Stimulated activated CD4-positive, alpha-beta T cell treated with anti-CD3 and anti-CD28 coated beads, Interleukin-15, amount 100 ng/mL, for 24 hours (primary cell): Measurements from ENCODE around the gene FNIP2.
"Not testable (repeated sequence)": the region's sequence is repeated elsewhere in the genome, so short reads cannot be mapped to it uniquely, and the experiment has no call there.

Experiments
- DNase-seq: peaks from one replicate; pipeline ENCODE4 v3.0.0-alpha.2; 2020

FNIP2 gene

GRCh38 chr4:158768555-158769174 lies at the start of gene FNIP2:
Gene FNIP2 (plus strand): TSS chr4:158769026. CDS start chr4:158769213, 187 bp downstream.
- peak; percentile 76 for DNase-seq

- DNase-seq: no peak
Measured at GRCh38 chr4:158721680-158722079, 47.1 kb upstream of the FNIP2 start.

GRCh38 chr4:158722291-158722916 lies 46.4 kb upstream of the FNIP2 start:
- peak; percentile 20 for DNase-seq

- DNase-seq: peak; percentile 91
Measured at GRCh38 chr4:158722917-158723793, 45.7 kb upstream of the FNIP2 start, which contains the start of gene PPID. Gene PPID (minus strand): TSS chr4:158723396. CDS start chr4:158723288, 108 bp downstream.

GRCh38 chr4:158724637-158725036 lies 44.2 kb upstream of the FNIP2 start:
- DNase-seq: no peak

- no peak for DNase-seq
Measured at GRCh38 chr4:158726633-158727032, 42.2 kb upstream of the FNIP2 start.

GRCh38 chr4:158728236-158728635 lies 40.6 kb upstream of the FNIP2 start:
- DNase-seq: no peak

- DNase-seq: peak; percentile 57
Measured at GRCh38 chr4:158729716-158730559, 38.9 kb upstream of the FNIP2 start.

GRCh38 chr4:158738866-158739265 lies 30.0 kb upstream of the FNIP2 start:
- no peak for DNase-seq

GRCh38 chr4:158739600-158739999 lies 29.2 kb upstream of the FNIP2 start:
- no peak for DNase-seq

GRCh38 chr4:158741326-158742021 lies 27.4 kb upstream of the FNIP2 start:
- DNase-seq: no peak

- DNase-seq: not testable (repeated sequence)
Measured at GRCh38 chr4:158746537-158746936, 22.3 kb upstream of the FNIP2 start.

GRCh38 chr4:158750379-158750778 lies 18.4 kb upstream of the FNIP2 start:
- no peak for DNase-seq

GRCh38 chr4:158754385-158755180 lies 14.2 kb upstream of the FNIP2 start:
- no peak for DNase-seq

GRCh38 chr4:158755819-158756218 lies 13.0 kb upstream of the FNIP2 start:
- not testable (repeated sequence) for DNase-seq

GRCh38 chr4:158756588-158756987 lies 12.2 kb upstream of the FNIP2 start:
- no peak for DNase-seq

GRCh38 chr4:158758142-158758541 lies 10.7 kb upstream of the FNIP2 start:
- no peak for DNase-seq

GRCh38 chr4:158758703-158759102 lies 10.1 kb upstream of the FNIP2 start:
- no peak for DNase-seq

- DNase-seq: not testable (repeated sequence)
Measured at GRCh38 chr4:158759539-158759938, 9.3 kb upstream of the FNIP2 start.

- DNase-seq: no peak
Measured at GRCh38 chr4:158760866-158761265, 8.0 kb upstream of the FNIP2 start.

- DNase-seq: no peak
Measured at GRCh38 chr4:158762553-158762952, 6.3 kb upstream of the FNIP2 start.
